Loucy (cell line): ENCODE measurements around the gene ANXA6.
A peak's percentile ranks its signal among the peaks of the same experiment; 100 is the strongest.

ENCODE experiments used
- H2AFZ ChIP-seq: fragments of 200-600 bp; sonication (generic); 2 replicates; pipeline ENCODE4 v1.6.0; 2016; ENCODE audit warnings: antibody characterized with exemption, mild to moderate bottlenecking, low read length, moderate library complexity
- H3F3A ChIP-seq: fragments of 200-600 bp; 2 replicates; pipeline ENCODE4 v1.6.0; 2016; ENCODE audit warnings: antibody characterized with exemption, low read depth, mild to moderate bottlenecking
- H3K27me3 ChIP-seq: fragments of 200-600 bp; sonication (generic); 2 replicates; pipeline ENCODE4 v1.6.1; 2014; ENCODE audit warnings: low read length, mild to moderate bottlenecking; ENCODE audit not compliant: insufficient read depth, poor library complexity, severe bottlenecking
- H3K36me3 ChIP-seq: fragments of 200-600 bp; sonication (generic); 2 replicates; pipeline ENCODE4 v1.6.1; 2016; ENCODE audit warnings: low read length; ENCODE audit not compliant: insufficient read depth
- H3K4me1 ChIP-seq: fragments of 200-600 bp; sonication (generic); 2 replicates; pipeline ENCODE4 v1.5.1; 2014; ENCODE audit warnings: low read length, mild to moderate bottlenecking; ENCODE audit not compliant: insufficient read depth, poor library complexity, severe bottlenecking
- H3K4me2 ChIP-seq: fragments of 200-600 bp; sonication (generic); 2 replicates; pipeline ENCODE4 v1.6.0; 2014; ENCODE audit warnings: antibody characterized with exemption, low read length, low read depth, mild to moderate bottlenecking; ENCODE audit not compliant: poor library complexity, severe bottlenecking
- H3K4me3 ChIP-seq: fragments of 200-600 bp; sonication (generic); 2 replicates; pipeline ENCODE4 v1.5.1; 2014; ENCODE audit warnings: low read length, mild to moderate bottlenecking, mixed read lengths; ENCODE audit not compliant: poor library complexity, severe bottlenecking
- H3K79me2 ChIP-seq: fragments of 200-600 bp; sonication (generic); 2 replicates; pipeline ENCODE4 v1.6.1; 2014; ENCODE audit warnings: low read length; ENCODE audit not compliant: insufficient read depth
- H3K9ac ChIP-seq: fragments of 200-600 bp; sonication (generic); 2 replicates; pipeline ENCODE4 v1.6.0; 2014; ENCODE audit warnings: mild to moderate bottlenecking, low read depth, low read length, moderate library complexity; ENCODE audit not compliant: poor library complexity, severe bottlenecking
- H3K9me2 ChIP-seq: fragments of 200-600 bp; sonication (generic); replicated peaks from 2 replicates; pipeline ENCODE4 v1.6.1; 2016; ENCODE audit warnings: low read depth, low read length, mixed read lengths
- H3K9me3 ChIP-seq: fragments of 200-600 bp; sonication (generic); 2 replicates; pipeline ENCODE4 v1.6.1; 2014; ENCODE audit warnings: mild to moderate bottlenecking, antibody characterized with exemption, low read length, low read depth; ENCODE audit not compliant: insufficient read depth
- H4K20me1 ChIP-seq: fragments of 200-600 bp; sonication (generic); 2 replicates; pipeline ENCODE4 v1.6.0; 2014; ENCODE audit warnings: antibody characterized with exemption, low read length, mild to moderate bottlenecking; ENCODE audit not compliant: insufficient read depth, poor library complexity, severe bottlenecking
- CTCF ChIP-seq: fragments of 200-600 bp; sonication (generic); conservative IDR thresholded peaks from 2 replicates; pipeline ENCODE4 v1.5.1; 2014; ENCODE audit warnings: mild to moderate bottlenecking, antibody characterized with exemption, low read length
- EZH2phosphoT487 ChIP-seq: fragments of 200-600 bp; IDR thresholded peaks from 2 replicates; pipeline ENCODE4 v1.6.1; 2018; ENCODE audit warnings: antibody characterized with exemption, mild to moderate bottlenecking, moderate library complexity, borderline replicate concordance

Gene ANXA6

GRCh38 chr5:151052836-151053235 is 104.7 kb downstream of the ANXA6 start:
- TF ChIP-seq EZH2phosphoT487: no peak
- no peak for TF ChIP-seq CTCF
- no peak overlapping the region for H3K4me3 ChIP-seq
- H3K79me2 ChIP-seq: no peaks in the 10 kb centered on the region
- no peak overlapping the region for H3K9ac ChIP-seq
- H3F3A ChIP-seq: no peaks in the 10 kb centered on the region
- H3K27me3 ChIP-seq: no peaks in the 10 kb centered on the region
- no peaks in the 10 kb centered on the region for H3K9me3 ChIP-seq
- no peaks in the 10 kb centered on the region for H3K9me2 ChIP-seq
- no peak overlapping the region for H2AFZ ChIP-seq
- peaks cover 94% of the 10 kb centered on the region for H3K36me3 ChIP-seq
- no peaks in the 10 kb centered on the region for H4K20me1 ChIP-seq
- H3K4me1 ChIP-seq: peaks cover 4% of the 10 kb centered on the region
- H3K4me2 ChIP-seq: no peak overlapping the region

GRCh38 chr5:151051931-151052608 is 105.5 kb downstream of the ANXA6 start:
- Histone ChIP-seq H4K20me1 (no peaks in the 10 kb centered on the region), H3K79me2 (no peaks in the 10 kb centered on the region), H3K4me3 (no peak overlapping the region), H3K36me3 (peaks cover 94% of the 10 kb centered on the region), H3F3A (no peaks in the 10 kb centered on the region), H3K27me3 (no peaks in the 10 kb centered on the region), H3K4me1 (peaks cover 4% of the 10 kb centered on the region), H3K9me3 (no peaks in the 10 kb centered on the region), H3K9me2 (no peaks in the 10 kb centered on the region), H2AFZ (no peak overlapping the region), H3K9ac (no peak overlapping the region), H3K4me2 (no peak overlapping the region)
- TF ChIP-seq EZH2phosphoT487 (no peak), CTCF (no peak)

- H4K20me1 ChIP-seq: no peaks in the 10 kb centered on the region
- no peaks in the 10 kb centered on the region for H3K9me3 ChIP-seq
- H3K4me2 ChIP-seq: no peak overlapping the region
Observed at GRCh38 chr5:151051066-151051930, 106.3 kb downstream of the ANXA6 start.

More at GRCh38 chr5:151051066-151051930, 106.3 kb downstream of the ANXA6 start:
- Histone ChIP-seq H3K4me1 (peaks cover 4% of the 10 kb centered on the region), H3K27me3 (no peaks in the 10 kb centered on the region), H3F3A (no peaks in the 10 kb centered on the region), H3K79me2 (no peaks in the 10 kb centered on the region), H3K36me3 (peaks cover 94% of the 10 kb centered on the region), H3K4me3 (no peak overlapping the region), H2AFZ (no peak overlapping the region), H3K9ac (no peak overlapping the region), H3K9me2 (no peaks in the 10 kb centered on the region)
- TF ChIP-seq EZH2phosphoT487 (no peak), CTCF (peak; percentile 97)
